Gastrocnemius medialis (tissue), 4 donors: Measurements from ENCODE around the gene SPG11.

Source experiments
- CTCF ChIP-seq, 5 experiments: fragments of 450-650 bp in 3 of 5; fragments of 200-600 bp in 2 of 5; sonication (generic) in 2 of 5; IDR thresholded peaks in 4 of 5; conservative IDR thresholded peaks in 1 of 5; 1 replicate in 4 of 5; 2 replicates in 1 of 5; pipeline ENCODE4 v1.5.1; 2016 to 2019; ENCODE audit warnings: antibody characterized with exemption in 5 of 5, mild to moderate bottlenecking in 3 of 5, moderate library complexity in 3 of 5
- POLR2A ChIP-seq, 2 donors: fragments of 450-650 bp; IDR thresholded peaks; one replicate each; pipeline ENCODE4 v1.6.1; 2017; ENCODE audit warnings: antibody characterized with exemption in 2 of 2, mild to moderate bottlenecking in 2 of 2, moderate library complexity in 2 of 2

GRCh38 chr15:44532689-44533088 is 130.8 kb downstream of the SPG11 start:
- TF ChIP-seq POLR2A (IDR thresholded peaks at IDR 0.05) (no peak), CTCF (IDR thresholded peaks at IDR 0.05 in 4 of 5, conservative IDR thresholded peaks at IDR 0.05 in 1 of 5) (no peak)
